H7 (cell line): Measurements from ENCODE around the gene NR2F1-AS1. TPM values are rescaled to one million over a fixed set of nuclear protein-coding genes. Genes with fewer than 3 reads are reported as not detected.
A peak's percentile ranks its signal among the peaks of the same experiment; 100 is the strongest.

Experiments
- DNase-seq: peaks from one replicate; pipeline ENCODE4 v3.0.0; 2012
- H3K27me3 ChIP-seq: 2 replicates; pipeline ENCODE4 v1.6.0; 2011; ENCODE audit warnings: mild to moderate bottlenecking, low read length; ENCODE audit not compliant: control insufficient read depth, insufficient read depth
- H3K36me3 ChIP-seq: replicated peaks from 2 replicates; pipeline ENCODE4 v1.5.1; 2011; ENCODE audit warnings: low read length; ENCODE audit not compliant: control insufficient read depth, insufficient read depth
- H3K4me3 ChIP-seq: 2 replicates; pipeline ENCODE4 v1.5.1; 2011; ENCODE audit warnings: low read depth, mild to moderate bottlenecking, control low read depth, low read length, moderate library complexity; ENCODE audit not compliant: insufficient read depth
- total RNA-seq: library from RNA; depleted of rRNA; stranded (reverse); fragments of >200 nt; shearing (Covaris generic); gene quantifications from 2 replicates; pipeline ENCODE4 v1.2.3, GENCODE V29; 2014; rRNA removed

NR2F1-AS1 gene
- total RNA-seq = 1.1 and 1.8 TPM in 2 replicates

DNA sequence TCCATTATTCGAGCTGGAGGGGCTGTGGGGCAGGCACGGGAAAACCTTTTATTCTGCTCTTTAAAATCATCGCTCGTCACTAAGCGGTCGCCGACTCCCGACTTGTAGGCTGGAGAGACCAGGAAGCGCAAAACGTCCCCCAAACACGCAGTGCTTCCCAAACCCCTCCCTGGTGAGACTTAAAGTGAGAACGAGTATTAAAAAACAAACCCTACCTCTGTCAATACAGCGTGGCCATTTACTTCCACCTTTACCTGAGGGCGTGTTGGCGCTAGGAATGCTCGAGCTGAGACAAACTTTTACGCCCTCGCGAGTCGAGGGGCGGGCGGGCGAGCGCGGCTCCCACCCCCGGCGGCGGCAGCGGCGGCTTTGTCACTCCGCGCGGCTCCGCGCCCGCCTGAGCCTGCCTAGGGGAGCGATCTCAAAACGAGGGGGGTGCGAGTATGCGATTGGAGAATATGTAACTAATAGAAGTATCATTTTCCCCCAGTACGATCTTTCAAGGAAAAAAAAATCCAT is at the start of gene NR2F1-AS1:
NR2F1-AS1 (minus strand) TSS at position 293 of the 519 bp plus-strand sequence.
- peaks cover 89% of the 10 kb centered on the region for H3K27me3 ChIP-seq
- H3K4me3 ChIP-seq = peak within 1 kb of the TSS; percentile 26
- no peak for DNase-seq
- H3K36me3 ChIP-seq = no peaks in the 10 kb centered on the region

GRCh38 chr5:93626801-93627200 is 45.8 kb upstream of the NR2F1-AS1 start:
- Histone ChIP-seq H3K36me3 (no peaks in the 10 kb centered on the region), H3K27me3 (peaks cover 17% of the 10 kb centered on the region), H3K4me3 (no peak overlapping the region)
- DNase-seq = no peak

GRCh38 chr5:93623153-93623552 is 42.1 kb upstream of the NR2F1-AS1 start:
- Histone ChIP-seq H3K36me3 (no peaks in the 10 kb centered on the region), H3K4me3 (no peak overlapping the region), H3K27me3 (peaks cover 47% of the 10 kb centered on the region)
- DNase-seq = no peak

GRCh38 chr5:93622240-93622885 is 41.3 kb upstream of the NR2F1-AS1 start:
- DNase-seq = peak; percentile 22
- no peaks in the 10 kb centered on the region for H3K36me3 ChIP-seq
- H3K4me3 ChIP-seq = no peak overlapping the region
- peaks cover 55% of the 10 kb centered on the region for H3K27me3 ChIP-seq

- DNase-seq = no peak
- Histone ChIP-seq H3K27me3 (peaks cover 65% of the 10 kb centered on the region), H3K4me3 (peak overlapping the region; percentile 66), H3K36me3 (no peaks in the 10 kb centered on the region)
Observed at GRCh38 chr5:93621327-93621798, 40.3 kb upstream of the NR2F1-AS1 start.

- Histone ChIP-seq H3K4me3 (peak overlapping the region; percentile 66), H3K36me3 (no peaks in the 10 kb centered on the region), H3K27me3 (peaks cover 72% of the 10 kb centered on the region)
- DNase-seq = peak; percentile 96
Observed at GRCh38 chr5:93620487-93621326, 39.7 kb upstream of the NR2F1-AS1 start.

GRCh38 chr5:93616538-93617174 is 35.6 kb upstream of the NR2F1-AS1 start:
- Histone ChIP-seq H3K4me3 (no peak overlapping the region), H3K36me3 (no peaks in the 10 kb centered on the region), H3K27me3 (peaks cover 92% of the 10 kb centered on the region)
- DNase-seq = no peak

DNA sequence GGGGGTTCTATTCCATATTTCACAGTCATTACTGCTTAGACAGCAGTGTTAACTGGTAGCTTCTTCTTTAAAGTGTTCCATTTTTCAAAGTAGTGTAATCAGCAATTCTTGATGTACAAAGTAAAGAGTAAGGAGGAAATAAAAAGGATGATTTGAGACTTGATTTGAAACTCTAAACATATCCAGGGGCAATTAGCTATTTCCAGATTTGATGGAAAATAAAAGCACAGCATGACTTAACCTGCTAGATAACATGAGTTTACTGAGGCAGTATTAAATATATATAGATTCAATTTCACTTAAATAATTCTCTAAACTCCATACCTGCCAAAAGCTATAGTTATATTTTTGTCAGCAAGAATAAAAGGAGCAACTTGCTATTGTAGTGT is 31.8 kb upstream of the NR2F1-AS1 start:
- no peaks in the 10 kb centered on the region for H3K36me3 ChIP-seq
- no peak overlapping the region for H3K4me3 ChIP-seq
- no peak for DNase-seq
- H3K27me3 ChIP-seq = peaks cover 97% of the 10 kb centered on the region

GRCh38 chr5:93611976-93612854 is 31.2 kb upstream of the NR2F1-AS1 start:
- DNase-seq = peak; percentile 86
- Histone ChIP-seq H3K4me3 (no peak overlapping the region), H3K36me3 (no peaks in the 10 kb centered on the region), H3K27me3 (peaks cover 97% of the 10 kb centered on the region)

DNA sequence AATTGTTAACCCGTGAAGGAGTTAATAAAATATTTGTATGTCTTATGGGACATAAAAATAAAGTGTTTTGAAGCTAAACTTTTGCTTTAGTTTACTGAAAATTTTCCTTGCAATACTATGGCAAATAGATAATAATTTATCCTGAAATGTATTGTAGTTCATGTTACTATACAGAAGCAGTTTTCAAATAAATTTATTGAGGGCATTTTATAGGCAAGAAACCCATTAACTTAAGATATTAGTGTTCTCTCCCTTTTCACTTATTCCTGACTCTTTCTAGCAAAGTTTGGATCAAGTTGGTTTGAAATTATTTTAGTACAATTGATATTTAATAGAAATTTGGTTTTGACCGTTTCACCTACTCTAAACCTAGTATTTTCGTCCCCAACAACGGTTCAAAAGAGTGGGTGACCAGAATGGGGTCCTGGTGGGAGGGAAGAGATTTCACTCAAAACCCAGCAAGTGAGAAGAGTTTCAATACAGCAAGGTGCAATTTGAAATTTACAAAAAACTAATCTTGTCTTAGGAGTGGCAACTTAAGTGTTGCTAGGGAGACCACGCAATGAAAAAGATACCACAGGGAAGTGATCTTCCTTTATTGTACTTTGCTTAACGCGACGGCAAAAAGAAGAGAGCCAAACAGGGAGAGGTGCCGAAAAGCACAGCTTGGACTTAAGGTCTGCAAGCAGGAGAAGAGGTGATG is 30.4 kb upstream of the NR2F1-AS1 start:
- Histone ChIP-seq H3K36me3 (no peaks in the 10 kb centered on the region), H3K27me3 (peaks cover 97% of the 10 kb centered on the region), H3K4me3 (no peak overlapping the region)
- no peak for DNase-seq

- no peak overlapping the region for H3K4me3 ChIP-seq
- no peaks in the 10 kb centered on the region for H3K36me3 ChIP-seq
- DNase-seq = no peak
- H3K27me3 ChIP-seq = peaks cover 97% of the 10 kb centered on the region
Observed at GRCh38 chr5:93610581-93611272, 29.7 kb upstream of the NR2F1-AS1 start.

- Histone ChIP-seq H3K36me3 (no peaks in the 10 kb centered on the region), H3K27me3 (peaks cover 97% of the 10 kb centered on the region), H3K4me3 (no peak overlapping the region)
- no peak for DNase-seq
Observed at GRCh38 chr5:93609762-93610161, 28.7 kb upstream of the NR2F1-AS1 start.

DNA sequence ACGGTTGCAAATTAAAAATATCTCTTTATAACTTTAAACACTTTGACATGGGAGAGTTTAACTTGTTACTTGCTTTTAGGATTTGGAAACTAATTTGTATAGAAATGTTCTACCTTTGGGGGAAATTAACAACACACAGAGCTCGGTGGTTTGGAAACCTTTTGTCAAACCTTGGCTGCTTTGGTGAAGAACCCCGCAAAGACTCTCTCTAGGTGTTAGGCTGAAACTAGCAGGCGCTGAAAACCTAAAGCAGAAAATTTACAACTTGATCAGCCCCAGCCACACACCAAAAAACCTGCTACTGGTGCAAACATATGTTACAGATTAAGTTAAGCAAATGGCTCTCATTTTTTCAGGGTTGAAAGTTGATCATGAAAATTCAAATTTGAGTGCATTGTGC is 27.8 kb upstream of the NR2F1-AS1 start:
- Histone ChIP-seq H3K4me3 (no peak overlapping the region), H3K36me3 (no peaks in the 10 kb centered on the region), H3K27me3 (peaks cover 97% of the 10 kb centered on the region)
- no peak for DNase-seq
